Measurements from ENCODE around the gene COPS3.
A peak's percentile ranks its signal among the peaks of the same experiment; 100 is the strongest.

The COPS3 gene

DNA sequence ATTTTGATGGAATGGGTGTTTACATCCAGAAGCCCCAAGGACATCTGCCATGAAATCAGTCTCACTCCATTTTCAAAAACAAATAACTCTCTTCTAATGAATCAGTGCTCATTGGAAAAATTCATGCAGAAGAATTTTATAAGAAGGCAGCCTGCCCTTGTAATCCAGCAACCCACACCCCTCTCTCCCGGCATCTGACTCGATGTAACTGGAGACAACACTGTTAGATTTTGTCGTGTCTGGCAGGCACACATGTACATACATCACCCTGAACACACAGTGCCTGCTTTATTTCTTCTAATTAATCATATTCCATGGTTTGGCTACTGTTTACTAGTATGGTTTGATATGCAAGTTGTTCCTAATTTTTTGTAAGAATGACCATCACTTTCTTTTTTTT lies 63.1 kb downstream of the COPS3 start:
- Histone ChIP-seq H3K4me3 (ENCODE audit: control insufficient read depth in 1 of 7, extremely low read depth in 1 of 7, insufficient read depth in 4 of 7, low read depth in 2 of 7, low read length in 6 of 7) (no peak overlapping the region), H3K9me3 (ENCODE audit: control extremely low read depth in 1 of 5, control insufficient read depth in 4 of 5, insufficient read depth in 2 of 5, low read depth in 1 of 5, low read length in 4 of 5) (no peaks in the 10 kb centered on the region), H3K36me3 (ENCODE audit: control insufficient read depth in 4 of 4, insufficient read depth in 4 of 4, low read length in 3 of 4) (peaks cover 11 to 91% (median 66%) of the 10 kb centered on the region in 4 experiments), H3K27ac (ENCODE audit: insufficient read depth in 1 of 2, low read depth in 1 of 2, low read length in 2 of 2, poor library complexity in 1 of 2, severe bottlenecking in 2 of 2) (no peak overlapping the region), H3K4me1 (ENCODE audit: control extremely low read depth in 1 of 4, control insufficient read depth in 4 of 4, insufficient read depth in 4 of 4, low read length in 3 of 4) (no peaks in the 10 kb centered on the region), H3K27me3 (replicated peaks in 2 of 5; ENCODE audit: control insufficient read depth in 4 of 5, insufficient read depth in 5 of 5, low read length in 4 of 5) (no peaks in the 10 kb centered on the region)
- 100% methylated on average over 3 of the region's 3 CpGs for WGBS (ENCODE audit: insufficient coverage)
- ChIA-PET CTCF (interaction anchor here (0.6 to 1.3 kb wide), 2 partner anchors 13 to 93 kb away, joined by 3 read pairs; no protein-coding TSS in a partner anchor), POLR2A (no interaction called here)
- DNase-seq: no peak

- DNase-seq: no peak
- Histone ChIP-seq H3K36me3 (ENCODE audit: control insufficient read depth in 4 of 4, insufficient read depth in 4 of 4, low read length in 3 of 4) (peaks cover 12 to 90% (median 63%) of the 10 kb centered on the region in 4 experiments), H3K27me3 (replicated peaks in 2 of 5; ENCODE audit: control insufficient read depth in 4 of 5, insufficient read depth in 5 of 5, low read length in 4 of 5) (no peaks in the 10 kb centered on the region), H3K4me1 (ENCODE audit: control extremely low read depth in 1 of 4, control insufficient read depth in 4 of 4, insufficient read depth in 4 of 4, low read length in 3 of 4) (no peaks in the 10 kb centered on the region), H3K9me3 (ENCODE audit: control extremely low read depth in 1 of 5, control insufficient read depth in 4 of 5, insufficient read depth in 2 of 5, low read depth in 1 of 5, low read length in 4 of 5) (no peaks in the 10 kb centered on the region), H3K27ac (ENCODE audit: insufficient read depth in 1 of 2, low read depth in 1 of 2, low read length in 2 of 2, poor library complexity in 1 of 2, severe bottlenecking in 2 of 2) (no peak overlapping the region), H3K4me3 (ENCODE audit: control insufficient read depth in 1 of 7, extremely low read depth in 1 of 7, insufficient read depth in 4 of 7, low read depth in 2 of 7, low read length in 6 of 7) (no peak overlapping the region)
- ChIA-PET POLR2A (no interaction called here), CTCF (interaction anchor here (1.3 kb wide), 1 partner anchor 14 kb away, joined by 3 read pairs; no protein-coding TSS in a partner anchor)
- 95% methylated on average over 16 of the region's 16 CpGs for WGBS (ENCODE audit: insufficient coverage)
Measured at GRCh38 chr17:17216776-17217175, 64.3 kb downstream of the COPS3 start.

DNA sequence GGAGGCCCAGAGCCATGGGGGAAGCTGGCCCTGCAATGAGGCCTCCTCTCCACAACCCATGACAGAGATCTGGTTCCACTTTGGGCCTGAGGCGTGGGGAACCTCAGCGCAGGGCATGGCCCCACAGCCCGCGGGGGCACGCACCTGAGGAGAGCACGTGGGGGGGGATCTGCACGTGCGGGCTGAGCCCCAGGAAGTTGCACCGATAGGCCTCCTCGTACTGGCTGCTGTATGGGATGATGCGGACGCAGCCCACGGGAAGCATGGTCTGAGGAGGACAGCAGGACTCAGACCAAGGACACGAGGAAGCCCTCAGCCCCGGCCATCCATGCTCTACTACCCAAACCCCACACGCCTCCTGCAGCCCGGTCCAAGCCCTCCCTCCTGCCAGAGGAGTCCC lies 64.8 kb downstream of the COPS3 start:
- Histone ChIP-seq H3K9me3 (ENCODE audit: control extremely low read depth in 1 of 5, control insufficient read depth in 4 of 5, insufficient read depth in 2 of 5, low read depth in 1 of 5, low read length in 4 of 5) (no peaks in the 10 kb centered on the region), H3K27me3 (replicated peaks in 2 of 5; ENCODE audit: control insufficient read depth in 4 of 5, insufficient read depth in 5 of 5, low read length in 4 of 5) (no peaks in the 10 kb centered on the region), H3K4me3 (ENCODE audit: control insufficient read depth in 1 of 7, extremely low read depth in 1 of 7, insufficient read depth in 4 of 7, low read depth in 2 of 7, low read length in 6 of 7) (no peak overlapping the region), H3K36me3 (ENCODE audit: control insufficient read depth in 4 of 4, insufficient read depth in 4 of 4, low read length in 3 of 4) (peaks cover 13 to 90% (median 62%) of the 10 kb centered on the region in 4 experiments), H3K27ac (ENCODE audit: insufficient read depth in 1 of 2, low read depth in 1 of 2, low read length in 2 of 2, poor library complexity in 1 of 2, severe bottlenecking in 2 of 2) (no peak overlapping the region), H3K4me1 (ENCODE audit: control extremely low read depth in 1 of 4, control insufficient read depth in 4 of 4, insufficient read depth in 4 of 4, low read length in 3 of 4) (no peaks in the 10 kb centered on the region)
- CTCF ChIA-PET: interaction anchor here (0.6 kb wide), 1 partner anchor 111 kb away, joined by 3 read pairs; no protein-coding TSS in a partner anchor
- POLR2A ChIA-PET: no interaction called here
- no peak for DNase-seq
- WGBS (ENCODE audit: insufficient coverage): 90% methylated on average over 9 of the region's 17 CpGs

DNA sequence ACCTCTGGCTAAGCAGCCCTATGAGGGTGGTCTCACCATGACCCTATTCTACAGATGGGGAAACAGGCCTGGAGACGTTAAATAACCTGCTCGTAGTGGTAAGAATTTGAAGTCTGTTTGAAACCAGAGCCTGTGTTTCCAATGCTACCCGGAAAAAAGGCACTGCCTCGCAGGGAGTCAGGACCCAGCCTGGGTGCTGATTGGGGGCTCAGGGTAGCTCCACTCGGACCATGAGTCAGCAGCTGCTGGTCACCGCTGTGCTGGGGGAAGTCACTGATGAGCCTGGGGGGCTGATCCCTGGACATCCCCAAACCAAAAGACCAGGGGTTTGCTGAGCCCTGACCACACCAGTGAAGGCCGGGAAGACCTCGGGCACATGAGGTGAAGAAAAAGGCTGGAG lies 65.5 kb downstream of the COPS3 start:
- Histone ChIP-seq H3K4me3 (ENCODE audit: control insufficient read depth in 1 of 7, extremely low read depth in 1 of 7, insufficient read depth in 4 of 7, low read depth in 2 of 7, low read length in 6 of 7) (no peak overlapping the region), H3K36me3 (ENCODE audit: control insufficient read depth in 4 of 4, insufficient read depth in 4 of 4, low read length in 3 of 4) (peaks cover 14 to 85% (median 58%) of the 10 kb centered on the region in 4 experiments), H3K9me3 (ENCODE audit: control extremely low read depth in 1 of 5, control insufficient read depth in 4 of 5, insufficient read depth in 2 of 5, low read depth in 1 of 5, low read length in 4 of 5) (no peaks in the 10 kb centered on the region), H3K4me1 (ENCODE audit: control extremely low read depth in 1 of 4, control insufficient read depth in 4 of 4, insufficient read depth in 4 of 4, low read length in 3 of 4) (no peaks in the 10 kb centered on the region), H3K27me3 (replicated peaks in 2 of 5; ENCODE audit: control insufficient read depth in 4 of 5, insufficient read depth in 5 of 5, low read length in 4 of 5) (no peaks in the 10 kb centered on the region), H3K27ac (ENCODE audit: insufficient read depth in 1 of 2, low read depth in 1 of 2, low read length in 2 of 2, poor library complexity in 1 of 2, severe bottlenecking in 2 of 2) (no peak overlapping the region)
- no peak for DNase-seq
- POLR2A ChIA-PET: no interaction called here
- CTCF ChIA-PET: interaction anchor here (0.6 kb wide), 1 partner anchor 111 kb away, joined by 3 read pairs; no protein-coding TSS in a partner anchor
- WGBS (ENCODE audit: insufficient coverage): 97% methylated on average over 5 of the region's 8 CpGs

GRCh38 chr17:17214646-17215436 lies 66.2 kb downstream of the COPS3 start:
- POLR2A ChIA-PET: no interaction called here

GRCh38 chr17:17213775-17214174 lies 67.3 kb downstream of the COPS3 start:
- Histone ChIP-seq H3K9me3 (ENCODE audit: control extremely low read depth in 1 of 5, control insufficient read depth in 4 of 5, insufficient read depth in 2 of 5, low read depth in 1 of 5, low read length in 4 of 5) (no peaks in the 10 kb centered on the region), H3K36me3 (ENCODE audit: control insufficient read depth in 4 of 4, insufficient read depth in 4 of 4, low read length in 3 of 4) (peaks cover 13 to 69% (median 48%) of the 10 kb centered on the region in 4 experiments), H3K4me3 (ENCODE audit: control insufficient read depth in 1 of 7, extremely low read depth in 1 of 7, insufficient read depth in 4 of 7, low read depth in 2 of 7, low read length in 6 of 7) (no peak overlapping the region), H3K27ac (ENCODE audit: insufficient read depth in 1 of 2, low read depth in 1 of 2, low read length in 2 of 2, poor library complexity in 1 of 2, severe bottlenecking in 2 of 2) (no peak overlapping the region), H3K4me1 (ENCODE audit: control extremely low read depth in 1 of 4, control insufficient read depth in 4 of 4, insufficient read depth in 4 of 4, low read length in 3 of 4) (no peaks in the 10 kb centered on the region), H3K27me3 (replicated peaks in 2 of 5; ENCODE audit: control insufficient read depth in 4 of 5, insufficient read depth in 5 of 5, low read length in 4 of 5) (no peaks in the 10 kb centered on the region)
- 74% methylated on average over 4 of the region's 10 CpGs for WGBS (ENCODE audit: insufficient coverage)
- DNase-seq: no peak
- CTCF ChIA-PET: no interaction called here
- POLR2A ChIA-PET: interaction anchor here (1.0 kb wide), 1 partner anchor 87 kb away, joined by 3 read pairs; no protein-coding TSS in a partner anchor

More at GRCh38 chr17:17214646-17215436, 66.2 kb downstream of the COPS3 start:
- no peak overlapping the region for H3K4me3 ChIP-seq (ENCODE audit: control insufficient read depth in 1 of 7, extremely low read depth in 1 of 7, insufficient read depth in 4 of 7, low read depth in 2 of 7, low read length in 6 of 7)
- no peaks in the 10 kb centered on the region for H3K27me3 ChIP-seq (replicated peaks in 2 of 5; ENCODE audit: control insufficient read depth in 4 of 5, insufficient read depth in 5 of 5, low read length in 4 of 5)
- no peak for DNase-seq
- no peaks in the 10 kb centered on the region for H3K9me3 ChIP-seq (ENCODE audit: control extremely low read depth in 1 of 5, control insufficient read depth in 4 of 5, insufficient read depth in 2 of 5, low read depth in 1 of 5, low read length in 4 of 5)
- CTCF ChIA-PET: no interaction called here
- H3K36me3 ChIP-seq (ENCODE audit: control insufficient read depth in 4 of 4, insufficient read depth in 4 of 4, low read length in 3 of 4): peaks cover 14 to 78% (median 54%) of the 10 kb centered on the region in 4 experiments
- H3K4me1 ChIP-seq (ENCODE audit: control extremely low read depth in 1 of 4, control insufficient read depth in 4 of 4, insufficient read depth in 4 of 4, low read length in 3 of 4): no peaks in the 10 kb centered on the region
- 97% methylated on average over 14 of the region's 27 CpGs for WGBS (ENCODE audit: insufficient coverage)
- no peak overlapping the region for H3K27ac ChIP-seq (ENCODE audit: insufficient read depth in 1 of 2, low read depth in 1 of 2, low read length in 2 of 2, poor library complexity in 1 of 2, severe bottlenecking in 2 of 2)

DNA sequence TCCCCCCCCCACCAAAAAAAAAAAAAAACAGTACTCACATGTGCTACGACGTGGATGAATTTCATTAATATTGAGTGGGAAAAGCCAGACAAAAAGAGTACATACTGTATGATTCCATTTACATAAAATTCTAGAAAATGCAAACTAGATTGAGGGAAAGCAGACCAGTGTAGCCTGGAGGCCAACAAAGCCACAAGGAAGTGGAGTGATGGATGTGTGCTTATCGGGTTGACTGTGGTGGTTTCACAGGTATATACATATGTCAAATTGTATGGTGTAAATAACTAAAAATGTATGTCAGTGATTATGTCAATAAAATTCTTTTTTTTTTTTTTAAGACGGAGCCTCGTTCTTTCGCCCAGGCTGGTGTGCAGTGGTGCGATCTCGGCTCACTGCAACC lies 73.0 kb downstream of the COPS3 start:
- H3K9me3 ChIP-seq (ENCODE audit: control extremely low read depth in 1 of 5, control insufficient read depth in 4 of 5, insufficient read depth in 2 of 5, low read depth in 1 of 5, low read length in 4 of 5): no peaks in the 10 kb centered on the region
- CTCF ChIA-PET: interaction anchor here (1.0 kb wide), 1 partner anchor 67 kb away, joined by 3 read pairs; no protein-coding TSS in a partner anchor
- H3K4me3 ChIP-seq (ENCODE audit: control insufficient read depth in 1 of 7, extremely low read depth in 1 of 7, insufficient read depth in 4 of 7, low read depth in 2 of 7, low read length in 6 of 7): no peak overlapping the region
- H3K4me1 ChIP-seq (ENCODE audit: control extremely low read depth in 1 of 4, control insufficient read depth in 4 of 4, insufficient read depth in 4 of 4, low read length in 3 of 4): peaks cover 0 to 35% (median 26%) of the 10 kb centered on the region in 4 experiments
- no peak overlapping the region for H3K27ac ChIP-seq (ENCODE audit: insufficient read depth in 1 of 2, low read depth in 1 of 2, low read length in 2 of 2, poor library complexity in 1 of 2, severe bottlenecking in 2 of 2)
- peak in 2 of 3 donors; percentile 13 to 33 for DNase-seq
- no peaks in the 10 kb centered on the region for H3K27me3 ChIP-seq (replicated peaks in 2 of 5; ENCODE audit: control insufficient read depth in 4 of 5, insufficient read depth in 5 of 5, low read length in 4 of 5)
- WGBS (ENCODE audit: insufficient coverage): 75% methylated on average over 4 of the region's 8 CpGs
- POLR2A ChIA-PET: no interaction called here
- H3K36me3 ChIP-seq (ENCODE audit: control insufficient read depth in 4 of 4, insufficient read depth in 4 of 4, low read length in 3 of 4): peaks cover 5 to 30% (median 10%) of the 10 kb centered on the region in 4 experiments

Measured in common myeloid progenitor, CD34-positive (primary cell).